Measurements from ENCODE around the gene MBNL2. TPM values are rescaled to one million over a fixed set of nuclear protein-coding genes. Genes with fewer than 3 reads are reported as not detected.
A peak's percentile ranks its signal among the peaks of the same experiment; 100 is the strongest.

MBNL2 gene
- total RNA-seq, 3 donors from 2014 or later = 68.5 to 131 (median 120) TPM

- intact Hi-C loops (cut with DNase I; ENCODE audit: low total_unique reads) = no loop called here
- no peaks in the 10 kb centered on the region for H3K36me3 ChIP-seq
- H3K4me1 ChIP-seq = peaks cover 0 to 4% of the 10 kb centered on the region in 2 donors
- DNase-seq (ENCODE audit: low spot score in 2 of 2) = no peak
- TF ChIP-seq POLR2AphosphoS5 (IDR thresholded peaks at IDR 0.05) (no peak), POLR2A (IDR thresholded peaks at IDR 0.05) (no peak), CTCF (IDR thresholded peaks at IDR 0.05) (no peak)
- peak overlapping the region; percentile 16 to 25 for H3K27ac ChIP-seq
- H3K27me3 ChIP-seq = no peaks in the 10 kb centered on the region
- H3K4me3 ChIP-seq = no peak overlapping the region
- H3K9me3 ChIP-seq = no peaks in the 10 kb centered on the region
Observed at GRCh38 chr13:97327086-97327485, 105.0 kb downstream of the MBNL2 start.

- H3K4me3 ChIP-seq = no peak overlapping the region
- H3K9me3 ChIP-seq = no peaks in the 10 kb centered on the region
- H3K4me1 ChIP-seq = peaks cover 0 to 9% of the 10 kb centered on the region in 2 donors
- H3K27me3 ChIP-seq = no peaks in the 10 kb centered on the region
- DNase-seq (ENCODE audit: low spot score in 2 of 2) = no peak
- TF ChIP-seq POLR2A (IDR thresholded peaks at IDR 0.05) (no peak), CTCF (IDR thresholded peaks at IDR 0.05) (no peak)
- H3K36me3 ChIP-seq = no peaks in the 10 kb centered on the region
- intact Hi-C loops (cut with DNase I; ENCODE audit: low total_unique reads) = no loop called here
- H3K27ac ChIP-seq = peak overlapping the region in 1 of 2 donors; percentile 64
Observed at GRCh38 chr13:97327506-97328221, 105.5 kb downstream of the MBNL2 start.

GRCh38 chr13:97328222-97328790, 106.2 kb downstream of the MBNL2 start:
- no peaks in the 10 kb centered on the region for H3K27me3 ChIP-seq
- H3K4me3 ChIP-seq = peak overlapping the region in 1 of 3 donors; percentile 19
- H3K27ac ChIP-seq = peak overlapping the region; percentile 1 to 49
- DNase-seq (ENCODE audit: low spot score in 2 of 2) = peak in 1 of 2 donors; percentile 30
- intact Hi-C loops (cut with DNase I; ENCODE audit: low total_unique reads) = no loop called here
- no peaks in the 10 kb centered on the region for H3K36me3 ChIP-seq
- peaks cover 0 to 9% of the 10 kb centered on the region in 2 donors for H3K4me1 ChIP-seq
- TF ChIP-seq CTCF (IDR thresholded peaks at IDR 0.05) = no peak
- no peak for TF ChIP-seq POLR2A (IDR thresholded peaks at IDR 0.05)
- TF ChIP-seq POLR2AphosphoS5 (IDR thresholded peaks at IDR 0.05) = no peak
- H3K9me3 ChIP-seq = no peaks in the 10 kb centered on the region

- Histone ChIP-seq H3K4me1 (peaks cover 0 to 9% of the 10 kb centered on the region in 2 donors), H3K9me3 (no peaks in the 10 kb centered on the region), H3K4me3 (no peak overlapping the region), H3K27ac (peak overlapping the region; percentile 1 to 21), H3K27me3 (no peaks in the 10 kb centered on the region), H3K36me3 (no peaks in the 10 kb centered on the region)
- TF ChIP-seq CTCF (IDR thresholded peaks at IDR 0.05) (no peak), POLR2A (IDR thresholded peaks at IDR 0.05) (no peak), POLR2AphosphoS5 (IDR thresholded peaks at IDR 0.05) (no peak)
- DNase-seq (ENCODE audit: low spot score in 2 of 2) = peak in 1 of 2 donors; percentile 39
- intact Hi-C loops (cut with DNase I; ENCODE audit: low total_unique reads) = no loop called here
Observed at GRCh38 chr13:97329331-97329730, 107.2 kb downstream of the MBNL2 start.

GRCh38 chr13:97330448-97330847, 108.3 kb downstream of the MBNL2 start:
- no peak for DNase-seq (ENCODE audit: low spot score in 2 of 2)
- no peak overlapping the region for H3K4me3 ChIP-seq
- intact Hi-C loops (cut with DNase I; ENCODE audit: low total_unique reads) = no loop called here

More at GRCh38 chr13:97330448-97330847, 108.3 kb downstream of the MBNL2 start:
- H3K27ac ChIP-seq = no peak overlapping the region
- TF ChIP-seq POLR2A (IDR thresholded peaks at IDR 0.05) = no peak
- TF ChIP-seq POLR2AphosphoS5 (IDR thresholded peaks at IDR 0.05) = no peak
- TF ChIP-seq CTCF (IDR thresholded peaks at IDR 0.05) = no peak
- H3K9me3 ChIP-seq = no peaks in the 10 kb centered on the region
- H3K36me3 ChIP-seq = no peaks in the 10 kb centered on the region
- peaks cover 0 to 12% of the 10 kb centered on the region in 2 donors for H3K4me1 ChIP-seq
- no peaks in the 10 kb centered on the region for H3K27me3 ChIP-seq

All from breast epithelium (tissue), 4 donors.